GM21737 (cell line): Measurements from ENCODE around the gene CAMTA2.
"Not testable (repeated sequence)": the region's sequence is repeated elsewhere in the genome, so short reads cannot be mapped to it uniquely, and the experiment has no call there.

Source experiments
- ATAC-seq: cut with Tn5 transposase; IDR thresholded peaks from one replicate; pipeline ENCODE4 v1.9.1; 2021; ENCODE audit warnings: mild to moderate bottlenecking, moderate library complexity; ENCODE audit not compliant: unreplicated experiment

Gene CAMTA2, protein sequence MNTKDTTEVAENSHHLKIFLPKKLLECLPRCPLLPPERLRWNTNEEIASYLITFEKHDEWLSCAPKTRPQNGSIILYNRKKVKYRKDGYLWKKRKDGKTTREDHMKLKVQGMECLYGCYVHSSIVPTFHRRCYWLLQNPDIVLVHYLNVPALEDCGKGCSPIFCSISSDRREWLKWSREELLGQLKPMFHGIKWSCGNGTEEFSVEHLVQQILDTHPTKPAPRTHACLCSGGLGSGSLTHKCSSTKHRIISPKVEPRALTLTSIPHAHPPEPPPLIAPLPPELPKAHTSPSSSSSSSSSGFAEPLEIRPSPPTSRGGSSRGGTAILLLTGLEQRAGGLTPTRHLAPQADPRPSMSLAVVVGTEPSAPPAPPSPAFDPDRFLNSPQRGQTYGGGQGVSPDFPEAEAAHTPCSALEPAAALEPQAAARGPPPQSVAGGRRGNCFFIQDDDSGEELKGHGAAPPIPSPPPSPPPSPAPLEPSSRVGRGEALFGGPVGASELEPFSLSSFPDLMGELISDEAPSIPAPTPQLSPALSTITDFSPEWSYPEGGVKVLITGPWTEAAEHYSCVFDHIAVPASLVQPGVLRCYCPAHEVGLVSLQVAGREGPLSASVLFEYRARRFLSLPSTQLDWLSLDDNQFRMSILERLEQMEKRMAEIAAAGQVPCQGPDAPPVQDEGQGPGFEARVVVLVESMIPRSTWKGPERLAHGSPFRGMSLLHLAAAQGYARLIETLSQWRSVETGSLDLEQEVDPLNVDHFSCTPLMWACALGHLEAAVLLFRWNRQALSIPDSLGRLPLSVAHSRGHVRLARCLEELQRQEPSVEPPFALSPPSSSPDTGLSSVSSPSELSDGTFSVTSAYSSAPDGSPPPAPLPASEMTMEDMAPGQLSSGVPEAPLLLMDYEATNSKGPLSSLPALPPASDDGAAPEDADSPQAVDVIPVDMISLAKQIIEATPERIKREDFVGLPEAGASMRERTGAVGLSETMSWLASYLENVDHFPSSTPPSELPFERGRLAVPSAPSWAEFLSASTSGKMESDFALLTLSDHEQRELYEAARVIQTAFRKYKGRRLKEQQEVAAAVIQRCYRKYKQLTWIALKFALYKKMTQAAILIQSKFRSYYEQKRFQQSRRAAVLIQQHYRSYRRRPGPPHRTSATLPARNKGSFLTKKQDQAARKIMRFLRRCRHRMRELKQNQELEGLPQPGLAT

DNA sequence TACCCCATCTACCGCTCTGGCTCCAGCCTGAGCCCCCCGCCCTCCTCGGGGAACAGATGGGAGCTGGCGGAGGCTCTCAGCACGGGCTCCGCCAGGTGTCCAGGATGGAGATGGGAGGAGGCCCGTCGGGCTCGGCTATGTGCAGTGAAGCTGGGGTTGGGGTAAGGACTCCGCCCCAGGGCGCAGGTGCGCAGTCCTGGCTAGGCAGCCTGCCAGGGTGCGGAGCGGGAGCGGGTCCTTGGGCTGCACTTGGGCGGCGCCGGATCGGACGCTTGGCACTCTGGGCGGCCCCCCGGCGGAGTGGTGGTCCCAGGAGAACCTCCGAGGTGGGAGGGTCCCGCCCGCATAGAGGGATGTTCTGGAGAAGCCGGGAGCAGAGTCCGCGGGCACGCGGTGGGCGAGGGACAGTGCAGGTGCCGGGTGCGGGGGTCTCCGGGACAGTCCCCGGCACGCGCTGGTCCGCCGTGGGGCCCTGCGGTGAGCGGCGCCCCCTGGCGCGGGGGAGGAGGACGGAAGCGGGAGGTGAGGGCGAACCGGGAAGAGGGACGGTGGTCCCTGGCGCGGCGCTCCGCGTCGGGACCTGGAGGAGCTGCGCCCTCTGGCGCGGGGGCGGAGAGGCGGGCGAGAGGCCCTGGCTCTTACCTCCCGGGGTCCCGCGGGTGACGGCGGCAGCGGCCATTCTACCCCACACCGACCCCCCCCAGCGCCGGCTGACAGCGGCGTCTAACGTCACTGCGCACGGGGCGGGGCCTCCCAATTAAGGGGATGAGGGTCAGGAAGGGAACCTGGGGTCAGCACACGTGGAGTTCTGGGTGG lies at the start of gene CAMTA2:
CAMTA2 (minus strand) TSS at position 725 of the 816 bp plus-strand sequence. CDS start 1,453 bp downstream, outside the sequence.
- ATAC-seq, result peak; percentile 54

DNA sequence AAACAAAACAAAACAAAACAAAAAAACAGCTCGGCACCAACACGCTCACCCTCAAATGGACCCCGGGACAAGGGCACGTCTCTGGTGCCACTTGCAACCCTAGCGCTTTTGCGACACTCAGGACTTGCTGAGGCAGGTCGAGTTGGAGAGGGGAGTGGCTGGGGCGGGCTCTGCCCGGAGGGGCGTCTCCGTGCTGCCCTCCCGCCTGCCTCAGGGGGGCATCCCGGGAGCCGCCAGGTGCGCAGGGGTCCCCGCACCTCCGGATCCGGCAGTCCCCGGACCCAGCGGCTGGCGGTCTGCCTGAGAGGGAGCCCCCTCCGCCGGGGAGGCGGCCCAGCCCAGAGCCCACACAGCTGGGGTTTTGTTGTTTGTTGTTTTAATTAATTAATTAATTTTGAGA lies 47.8 kb upstream of the CAMTA2 start, which contains the start of gene SLC52A1:
SLC52A1 (minus strand) TSS at position 112 of the 400 bp plus-strand sequence. CDS start 820 bp downstream, outside the sequence.
- ATAC-seq, result no peak

DNA sequence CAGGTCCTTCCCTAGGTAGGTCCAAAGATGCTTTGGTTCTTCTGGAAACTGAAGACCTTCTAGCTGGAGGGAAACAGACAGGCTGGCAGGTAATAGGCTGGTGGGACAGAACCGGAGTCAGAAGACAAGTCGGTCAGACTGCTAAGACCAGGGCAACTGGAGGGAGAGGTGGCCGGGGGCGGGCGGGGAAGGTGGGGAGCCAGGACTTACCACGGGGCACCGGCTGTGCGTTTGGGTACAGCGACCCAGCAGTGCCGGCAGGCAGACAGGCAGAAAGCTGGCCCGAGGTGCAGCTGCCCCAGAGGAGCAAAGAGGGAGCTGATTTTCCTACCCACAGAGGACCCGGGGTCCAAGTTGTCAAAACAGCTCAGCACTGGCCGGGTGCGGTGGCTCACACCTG lies 47.2 kb upstream of the CAMTA2 start:
- ATAC-seq, result no peak

DNA sequence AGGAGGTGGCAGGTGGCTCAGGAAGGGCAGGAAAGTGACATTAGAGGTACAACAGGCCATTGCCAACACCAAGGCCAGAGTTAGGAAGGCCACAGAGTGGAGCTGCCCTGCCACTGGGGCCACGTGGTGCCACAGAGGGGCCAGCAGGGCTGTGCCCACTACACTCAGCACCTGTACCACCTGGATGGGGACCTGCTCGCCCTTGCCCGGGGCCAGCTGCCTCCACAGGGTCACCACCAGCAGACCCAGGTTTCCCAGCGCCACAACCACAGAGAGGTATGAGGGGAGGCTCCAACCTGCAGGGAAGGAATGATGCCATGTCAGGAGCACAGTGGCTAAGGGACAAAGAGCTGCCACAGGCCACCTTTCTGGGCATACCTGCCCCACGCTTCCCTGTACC lies 46.6 kb upstream of the CAMTA2 start:
- ATAC-seq, result no peak

DNA sequence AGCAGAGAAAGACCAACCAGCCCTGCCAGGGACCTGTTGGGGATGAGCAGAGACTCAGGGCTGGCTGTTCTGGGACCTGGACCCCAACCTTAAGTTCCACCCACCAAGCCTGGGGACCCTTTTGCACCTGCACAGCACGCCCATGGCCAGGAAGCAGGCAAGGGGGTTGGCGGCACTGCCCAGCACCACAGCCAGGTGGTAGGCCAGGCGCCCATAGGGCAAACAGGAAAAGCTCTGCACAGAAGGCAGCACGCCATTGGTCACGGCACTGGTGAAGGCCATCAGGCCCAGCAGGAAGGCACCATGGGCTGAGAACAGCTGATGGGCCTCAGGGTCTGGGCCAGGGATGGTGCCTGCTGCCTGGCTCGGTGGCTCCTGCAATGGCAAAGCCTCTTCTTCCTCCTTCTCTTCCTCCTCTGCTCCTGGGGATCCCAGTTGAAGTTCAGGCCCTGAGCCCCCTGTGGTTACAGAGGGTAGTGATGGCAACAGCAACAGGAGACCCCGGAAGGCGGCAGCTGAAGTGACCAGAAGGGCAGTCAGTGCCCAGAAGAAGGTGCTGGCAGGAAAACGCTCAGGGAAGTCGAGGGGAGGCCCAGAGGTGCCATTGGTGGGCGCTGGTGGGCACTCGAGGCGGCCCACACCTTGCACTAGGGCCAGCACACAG lies 46.0 kb upstream of the CAMTA2 start:
- no peak for ATAC-seq

DNA sequence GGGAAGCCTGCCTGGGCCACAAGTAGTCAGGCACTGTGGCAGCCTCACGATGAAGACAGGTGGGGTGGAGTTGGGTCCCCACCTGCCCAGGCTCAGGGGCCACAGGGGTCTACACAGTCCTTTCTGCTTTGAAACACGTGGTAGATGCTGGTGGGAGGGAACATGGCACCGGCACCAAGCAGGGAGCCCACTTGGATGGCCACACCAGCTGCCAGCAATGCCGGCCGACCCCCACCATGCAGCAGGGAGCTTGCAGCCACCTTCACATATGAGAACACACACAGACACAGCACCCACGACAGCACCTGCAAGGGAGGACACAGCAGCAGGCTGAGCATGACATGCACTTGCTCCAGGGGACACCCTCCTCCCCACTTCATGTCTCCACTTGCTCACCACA lies 45.4 kb upstream of the CAMTA2 start:
- ATAC-seq, result no peak

DNA sequence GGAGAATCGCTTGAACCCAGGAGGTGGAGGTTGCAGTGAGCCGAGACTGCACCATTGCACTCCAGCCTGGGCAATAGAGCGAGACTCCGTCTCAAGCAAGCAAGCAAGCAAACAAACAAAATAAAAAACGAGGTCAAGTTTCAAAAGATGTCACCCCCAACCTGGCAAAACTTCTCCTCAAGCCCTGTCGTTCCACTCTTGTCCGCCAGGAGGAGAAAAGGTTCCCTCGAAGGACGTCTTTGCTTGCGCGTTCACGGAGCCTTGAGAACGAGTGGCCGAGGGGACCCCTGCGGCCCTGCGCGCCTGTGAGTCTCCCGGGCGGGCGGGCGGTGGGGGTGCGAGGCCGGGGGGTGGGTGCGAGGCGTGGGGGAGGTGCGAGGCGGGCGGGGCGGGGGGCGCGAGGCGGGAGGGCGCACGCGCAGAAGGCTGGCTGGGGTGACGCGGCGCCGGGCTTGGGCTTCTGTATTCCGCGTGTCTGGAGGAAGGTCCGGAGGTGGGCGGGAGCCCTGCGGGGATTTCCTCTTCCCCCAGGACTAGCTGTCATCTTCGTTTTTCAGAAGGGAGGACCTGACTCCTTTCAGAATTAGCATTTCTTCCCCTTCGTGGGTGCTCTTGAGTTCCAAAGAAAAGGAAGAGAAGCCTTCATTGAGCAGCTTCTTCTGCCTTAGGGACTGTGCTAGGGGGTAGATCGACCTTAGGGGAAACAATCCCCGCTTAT lies 44.0 kb upstream of the CAMTA2 start:
- peak; percentile 63 for ATAC-seq

DNA sequence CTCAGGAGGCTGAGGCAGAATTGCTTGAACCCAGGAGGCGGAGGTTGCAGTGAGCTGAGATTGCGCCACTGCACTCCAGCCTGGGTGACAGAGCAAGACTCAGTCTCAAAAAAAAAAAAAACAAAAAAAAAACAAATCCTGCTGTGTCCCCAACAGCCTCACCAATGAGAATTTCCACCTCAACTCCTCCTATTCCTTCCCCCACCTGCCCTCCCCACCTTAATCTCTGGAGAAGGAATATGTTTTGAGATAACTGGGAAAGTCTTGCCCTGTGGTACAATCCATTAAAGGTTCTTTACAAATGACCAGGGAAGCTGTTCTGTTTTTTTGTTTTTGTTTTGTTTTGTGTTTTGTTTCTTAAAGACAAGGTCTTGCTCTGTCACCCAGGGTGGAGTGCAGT lies 42.7 kb upstream of the CAMTA2 start:
- ATAC-seq, result not testable (repeated sequence)

DNA sequence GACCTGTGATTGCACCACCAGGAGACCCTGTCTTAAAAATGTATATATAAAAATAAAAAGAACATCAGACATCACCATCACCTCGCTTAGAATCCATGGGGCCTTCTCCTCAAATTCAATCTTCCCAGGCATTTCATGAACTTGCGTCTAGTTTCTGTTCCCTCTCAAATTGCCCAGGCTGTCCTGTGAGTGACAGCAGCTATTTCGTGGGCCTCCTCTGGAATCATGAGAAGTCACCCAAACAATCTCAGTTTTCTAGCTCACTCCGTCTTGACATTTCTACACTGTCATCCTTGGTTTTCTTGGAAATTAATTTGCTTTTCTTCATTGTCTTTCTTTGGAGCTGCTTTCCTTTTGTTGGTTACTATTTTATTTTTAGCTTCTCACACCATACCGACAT lies 40.4 kb upstream of the CAMTA2 start:
- no peak for ATAC-seq

DNA sequence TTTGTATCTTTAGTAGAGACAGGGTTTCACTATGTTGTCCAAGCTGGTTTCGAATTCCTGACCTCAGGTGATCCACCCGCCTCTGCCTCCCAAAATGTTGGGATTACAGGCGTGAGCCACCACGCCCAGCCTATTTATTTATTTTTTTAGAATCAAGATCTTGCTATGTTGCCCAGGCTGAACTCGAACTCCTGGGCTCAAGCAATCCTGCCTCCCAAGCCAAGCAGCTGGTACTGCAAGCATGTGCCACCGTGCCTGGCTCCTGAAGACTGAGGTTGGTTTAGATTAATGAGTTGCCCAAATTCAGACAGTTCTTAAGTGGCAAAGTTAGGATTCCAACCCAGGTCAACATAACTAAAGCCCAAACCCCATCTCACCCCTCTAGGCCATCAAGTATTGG lies 39.8 kb upstream of the CAMTA2 start:
- no peak for ATAC-seq

DNA sequence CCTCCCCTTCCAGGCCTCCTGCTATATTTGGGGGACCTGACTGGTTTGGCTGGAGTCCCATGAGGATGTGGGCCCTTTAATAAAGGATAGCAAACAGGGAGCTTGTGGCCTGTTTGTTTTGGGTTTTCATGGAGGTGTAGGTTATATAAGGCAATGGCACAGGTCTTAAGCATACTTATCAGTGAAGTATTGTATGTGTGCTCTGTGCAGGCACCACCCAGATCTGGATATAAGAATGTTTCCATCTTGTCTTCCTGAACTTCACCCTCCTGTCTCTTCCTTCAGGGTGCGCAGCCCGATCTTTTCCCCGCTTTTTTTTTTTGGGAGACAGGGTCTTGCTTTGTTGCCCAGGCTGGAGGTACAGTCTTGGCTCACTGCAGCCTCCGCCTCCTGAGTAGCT lies 37.1 kb upstream of the CAMTA2 start:
- ATAC-seq, result no peak

DNA sequence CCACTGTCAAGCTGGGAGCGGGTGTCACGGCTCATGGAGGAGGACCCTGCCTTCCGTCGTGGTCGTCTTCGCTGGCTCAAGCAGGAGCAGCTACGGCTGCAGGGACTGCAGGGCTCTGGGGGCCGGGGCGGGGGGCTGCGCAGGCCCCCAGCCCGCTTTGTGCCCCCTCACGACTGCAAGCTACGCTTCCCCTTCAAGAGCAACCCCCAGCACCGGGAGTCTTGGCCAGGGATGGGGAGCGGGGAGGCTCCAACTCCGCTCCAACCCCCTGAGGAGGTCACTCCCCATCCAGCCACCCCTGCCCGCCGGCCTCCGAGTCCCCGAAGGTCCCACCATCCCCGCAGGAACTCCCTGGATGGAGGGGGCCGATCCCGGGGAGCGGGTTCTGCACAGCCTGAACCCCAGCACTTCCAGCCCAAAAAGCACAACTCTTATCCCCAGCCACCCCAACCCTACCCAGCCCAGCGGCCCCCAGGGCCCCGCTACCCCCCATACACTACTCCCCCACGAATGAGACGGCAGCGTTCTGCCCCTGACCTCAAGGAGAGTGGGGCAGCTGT lies 36.2 kb upstream of the CAMTA2 start:
- ATAC-seq, result no peak

DNA sequence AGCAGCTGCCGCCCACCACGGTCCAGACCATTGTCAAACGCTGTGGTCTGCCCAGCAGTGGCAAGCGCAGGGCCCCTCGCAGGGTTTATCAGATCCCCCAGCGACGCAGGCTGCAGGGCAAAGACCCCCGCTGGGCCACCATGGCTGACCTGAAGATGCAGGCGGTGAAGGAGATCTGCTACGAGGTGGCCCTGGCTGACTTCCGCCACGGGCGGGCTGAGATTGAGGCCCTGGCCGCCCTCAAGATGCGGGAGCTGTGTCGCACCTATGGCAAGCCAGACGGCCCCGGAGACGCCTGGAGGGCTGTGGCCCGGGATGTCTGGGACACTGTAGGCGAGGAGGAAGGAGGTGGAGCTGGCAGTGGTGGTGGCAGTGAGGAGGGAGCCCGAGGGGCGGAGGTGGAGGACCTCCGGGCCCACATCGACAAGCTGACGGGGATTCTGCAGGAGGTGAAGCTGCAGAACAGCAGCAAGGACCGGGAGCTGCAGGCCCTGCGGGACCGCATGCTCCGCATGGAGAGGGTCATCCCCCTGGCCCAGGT lies 34.8 kb upstream of the CAMTA2 start:
- ATAC-seq, result no peak

DNA sequence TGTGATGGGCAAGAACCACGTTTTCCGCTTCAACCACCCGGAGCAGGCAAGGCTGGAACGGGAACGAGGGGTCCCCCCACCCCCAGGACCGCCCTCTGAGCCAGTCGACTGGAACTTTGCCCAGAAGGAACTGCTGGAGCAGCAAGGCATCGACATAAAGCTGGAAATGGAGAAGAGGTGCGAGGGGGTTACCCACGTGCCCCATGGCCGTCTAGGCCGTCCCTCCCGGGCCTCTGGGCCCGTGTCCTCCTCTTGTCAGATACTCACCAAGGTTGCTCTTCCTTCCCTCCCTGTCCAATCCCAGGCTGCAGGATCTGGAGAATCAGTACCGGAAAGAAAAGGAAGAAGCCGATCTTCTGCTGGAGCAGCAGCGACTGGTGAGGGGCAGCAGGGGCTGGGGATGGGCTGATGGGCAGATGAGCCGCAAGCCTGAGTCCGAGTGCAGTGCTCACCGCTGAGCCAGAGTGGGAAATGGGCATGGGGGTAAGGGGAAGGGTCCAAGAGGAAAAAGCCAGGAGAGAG lies 33.1 kb upstream of the CAMTA2 start:
- no peak for ATAC-seq

DNA sequence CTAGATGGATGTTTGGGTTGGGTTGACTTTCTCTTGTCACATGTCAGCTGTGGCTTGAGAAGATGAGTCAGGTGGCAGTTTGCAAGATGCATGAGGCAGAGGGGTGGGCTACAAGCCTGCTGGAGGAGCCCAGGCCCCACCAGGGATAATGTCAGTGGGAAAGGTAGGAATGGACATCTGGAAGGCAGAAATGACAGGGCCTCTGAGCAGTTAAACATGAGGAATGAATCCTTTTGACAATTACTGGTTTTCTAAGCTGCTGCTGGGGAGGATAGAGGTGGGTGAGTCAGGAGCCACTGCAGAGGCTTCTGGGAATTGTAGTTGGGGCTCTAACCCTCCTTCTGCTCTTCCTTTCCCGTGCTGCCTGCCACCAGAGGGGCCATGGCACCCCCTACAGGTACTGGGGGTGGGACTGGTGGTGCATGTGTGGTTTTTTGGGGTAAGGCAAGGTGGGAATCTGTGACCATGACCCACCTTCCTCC lies 32.0 kb upstream of the CAMTA2 start:
- no peak for ATAC-seq

DNA sequence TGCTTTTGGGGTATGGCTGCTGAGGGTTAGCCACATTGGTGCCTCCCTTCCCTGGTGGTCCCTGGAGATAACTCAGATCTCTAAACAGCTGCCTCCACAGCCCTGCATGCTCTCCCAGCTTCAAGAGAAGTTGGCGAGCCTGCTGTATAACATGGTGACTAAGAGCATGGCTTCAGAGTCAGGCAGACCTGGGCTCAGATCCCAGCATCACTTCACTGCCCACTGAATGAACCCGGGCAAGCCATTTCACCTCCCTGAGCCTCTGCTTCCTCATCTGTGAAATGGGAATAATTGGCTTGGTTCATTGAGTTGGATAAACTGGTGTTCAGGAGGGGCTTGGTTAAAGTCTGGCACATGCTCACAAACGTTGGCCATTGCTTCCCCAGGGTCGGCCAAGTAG lies 26.9 kb upstream of the CAMTA2 start:
- ATAC-seq, result no peak

DNA sequence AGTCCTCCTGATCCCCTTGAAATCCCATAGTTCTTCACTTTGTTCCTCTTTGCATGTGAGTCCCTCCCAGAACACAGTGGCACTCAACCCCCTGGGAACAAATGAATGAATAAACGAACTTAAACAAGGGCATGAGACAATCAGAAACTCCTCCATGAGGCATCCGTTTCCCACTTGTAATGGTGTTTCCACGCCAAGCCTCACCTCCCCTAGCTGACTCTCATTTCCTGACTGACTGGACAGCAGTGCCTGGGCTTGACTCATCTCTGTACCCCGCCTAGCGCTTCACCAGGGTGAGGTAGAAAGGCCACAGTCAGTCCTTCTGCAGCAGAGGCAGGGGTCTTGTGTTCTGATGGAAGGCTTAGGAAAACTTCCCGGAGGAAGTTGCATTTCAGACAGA lies 24.5 kb upstream of the CAMTA2 start:
- no peak for ATAC-seq

DNA sequence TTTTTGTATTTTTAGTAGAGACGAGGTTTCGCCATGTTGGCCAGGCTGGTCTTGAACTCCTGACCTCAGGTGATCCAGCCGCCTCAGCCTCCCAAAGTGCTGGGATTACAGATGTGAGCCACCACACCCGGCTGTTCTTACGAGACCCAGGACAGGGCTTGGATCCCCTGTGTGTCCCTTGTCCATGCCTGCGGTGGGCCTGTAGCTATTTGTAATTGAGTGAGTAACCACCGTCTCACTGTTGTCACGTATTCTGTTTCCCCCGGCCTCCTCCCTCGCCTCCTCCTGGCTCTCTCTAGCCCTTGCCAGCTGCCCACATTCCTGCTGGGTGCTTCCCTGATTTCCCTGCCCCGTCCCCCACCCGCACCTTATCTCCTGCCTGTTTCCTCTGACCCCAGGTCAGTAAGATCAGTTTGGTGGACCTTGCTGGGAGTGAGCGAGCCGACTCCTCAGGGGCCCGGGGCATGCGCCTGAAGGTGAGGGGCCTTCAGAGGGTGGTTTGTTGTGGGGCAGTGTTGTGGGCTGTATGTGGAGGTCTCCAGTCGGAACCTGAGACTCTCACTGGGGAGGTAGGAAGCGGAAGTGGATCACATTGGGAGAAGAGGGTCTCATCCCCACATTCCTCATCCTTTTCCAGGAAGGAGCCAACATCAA lies 15.9 kb upstream of the CAMTA2 start:
- ATAC-seq, result no peak
